CD4-positive, alpha-beta T cell (primary cell): Measurements from ENCODE around the gene DTNB. TPM values are rescaled to one million over a fixed set of nuclear protein-coding genes. Genes with fewer than 3 reads are reported as not detected.

Experiments used
- ATAC-seq: fragments of 200-7000 bp; cut with Tn5 transposase; one replicate; pipeline ENCODE4 v1.10.0; 2022; ENCODE audit warnings: mild to moderate bottlenecking; ENCODE audit not compliant: poor library complexity
- CTCF ChIA-PET: fragments of 350-600 bp; sonication (Branson Sonifier 250); formaldehyde crosslinking; loops from one replicate; lab custom pipeline; 2021; ENCODE audit warnings: antibody characterized with exemption, inconsistent platforms; lab: Charles Lee
- POLR2A ChIA-PET: fragments of 350-600 bp; sonication (Branson Sonifier 250); formaldehyde crosslinking; loops from one replicate; lab custom pipeline; 2021; ENCODE audit warnings: antibody characterized with exemption, inconsistent platforms; lab: Charles Lee
- DNase-seq, 14 experiments: peaks; one replicate each; pipeline ENCODE4 v3.0.0-alpha.2; 2013 to 2020; ENCODE audit warnings: mixed read lengths in 2 of 14
- H3K27ac ChIP-seq, 2 donors: one replicate each; pipeline versions ENCODE4 v1.5.1 to v1.7.0; 2013; ENCODE audit warnings: low read length in 2 of 2, low read depth in 1 of 2, mild to moderate bottlenecking in 1 of 2
- H3K27me3 ChIP-seq, 2 experiments: 1 replicate in 1 of 2; 2 replicates in 1 of 2; pipeline versions ENCODE4 v1.6.1 to v1.7.0; 2013; ENCODE audit warnings: low read length in 2 of 2, control low read depth in 1 of 2, mild to moderate bottlenecking in 1 of 2, moderate library complexity in 1 of 2; ENCODE audit not compliant: insufficient read depth in 2 of 2, control insufficient read depth in 1 of 2
- H3K36me3 ChIP-seq: one replicate; pipeline ENCODE4 v1.6.1; 2013; ENCODE audit warnings: low read length, control low read depth; ENCODE audit not compliant: insufficient read depth
- H3K4me1 ChIP-seq: one replicate; pipeline ENCODE4 v1.6.1; 2013; ENCODE audit warnings: low read length, control low read depth; ENCODE audit not compliant: insufficient read depth
- H3K4me3 ChIP-seq: one replicate; pipeline ENCODE4 v1.5.1; 2013; ENCODE audit warnings: mild to moderate bottlenecking, low read length, moderate library complexity
- H3K9me3 ChIP-seq, 2 experiments: 1 replicate in 1 of 2; 2 replicates in 1 of 2; pipeline versions ENCODE4 v1.6.1 to v1.7.0; 2013; ENCODE audit warnings: low read length in 2 of 2, mild to moderate bottlenecking in 2 of 2, control low read depth in 1 of 2, moderate library complexity in 1 of 2; ENCODE audit not compliant: control insufficient read depth in 1 of 2, insufficient read depth in 1 of 2
- H3K27ac Mint-ChIP-seq: one replicate; pipeline ENCODE4 v1.8.0; 2020; ENCODE audit warnings: mixed read lengths
- H3K27me3 Mint-ChIP-seq: one replicate; pipeline ENCODE4 v1.8.0; 2021; ENCODE audit warnings: mixed read lengths
- H3K36me3 Mint-ChIP-seq: one replicate; pipeline ENCODE4 v1.8.0; 2021; ENCODE audit warnings: low read depth, mixed read lengths
- H3K4me1 Mint-ChIP-seq: one replicate; pipeline ENCODE4 v1.8.0; 2021; ENCODE audit warnings: low read depth, mixed read lengths
- H3K4me3 Mint-ChIP-seq: one replicate; pipeline ENCODE4 v1.8.0; 2020; ENCODE audit warnings: mild to moderate bottlenecking, mixed read lengths
- H3K9me3 Mint-ChIP-seq: one replicate; pipeline ENCODE4 v1.8.0; 2020; ENCODE audit warnings: mixed read lengths
- intact Hi-C, 2 experiments: fragments of 100-400 bp; cut with DNase I in 1 of 2; cut with micrococcal nuclease in 1 of 2; formaldehyde crosslinking; loops; one replicate each; pipeline versions ENCODE4 v1.15.1 to v1.9.0; 2023 to 2025; cut with DNase I, micrococcal nuclease
- total RNA-seq, 174 experiments: library from RNA in 2 of 174; stranded (reverse) in 2 of 174; gene quantifications; one replicate each; pipeline ENCODE4 v1.2.3 and lab custom pipeline; 2021 to 2026
- TF ChIP-seq, protein P1 (sequence below): fragments of 200-600 bp; IDR thresholded peaks from one replicate; pipeline ENCODE4 v1.8.0; 2022; ENCODE audit warnings: antibody characterized with exemption, mild to moderate bottlenecking

Gene DTNB
- total RNA-seq, 2 experiments from 2014 or later = 30.1 to 33.6 TPM

GRCh38 chr2:25588576-25588975 is 84.8 kb downstream of the DTNB start:
- Histone ChIP-seq H3K27ac (no peak overlapping the region), H3K27me3 (no peaks in the 10 kb centered on the region), H3K4me1 (peaks cover 4% of the 10 kb centered on the region), H3K9me3 (peaks cover 0 to 3% of the 10 kb centered on the region in 2 experiments), H3K4me3 (no peak overlapping the region), H3K36me3 (no peaks in the 10 kb centered on the region)
- ChIA-PET POLR2A (no interaction called here), CTCF (interaction anchor here (0.6 kb wide), 1 partner anchor 85 kb away, joined by 3 read pairs; no protein-coding TSS in a partner anchor)
- Mint-ChIP-seq H3K27me3 (no peaks in the 10 kb centered on the region), H3K4me1 (peaks cover 12% of the 10 kb centered on the region), H3K4me3 (no peak overlapping the region), H3K27ac (no peak overlapping the region), H3K36me3 (no peaks in the 10 kb centered on the region), H3K9me3 (no peaks in the 10 kb centered on the region)
- TF ChIP-seq, protein P1, sequence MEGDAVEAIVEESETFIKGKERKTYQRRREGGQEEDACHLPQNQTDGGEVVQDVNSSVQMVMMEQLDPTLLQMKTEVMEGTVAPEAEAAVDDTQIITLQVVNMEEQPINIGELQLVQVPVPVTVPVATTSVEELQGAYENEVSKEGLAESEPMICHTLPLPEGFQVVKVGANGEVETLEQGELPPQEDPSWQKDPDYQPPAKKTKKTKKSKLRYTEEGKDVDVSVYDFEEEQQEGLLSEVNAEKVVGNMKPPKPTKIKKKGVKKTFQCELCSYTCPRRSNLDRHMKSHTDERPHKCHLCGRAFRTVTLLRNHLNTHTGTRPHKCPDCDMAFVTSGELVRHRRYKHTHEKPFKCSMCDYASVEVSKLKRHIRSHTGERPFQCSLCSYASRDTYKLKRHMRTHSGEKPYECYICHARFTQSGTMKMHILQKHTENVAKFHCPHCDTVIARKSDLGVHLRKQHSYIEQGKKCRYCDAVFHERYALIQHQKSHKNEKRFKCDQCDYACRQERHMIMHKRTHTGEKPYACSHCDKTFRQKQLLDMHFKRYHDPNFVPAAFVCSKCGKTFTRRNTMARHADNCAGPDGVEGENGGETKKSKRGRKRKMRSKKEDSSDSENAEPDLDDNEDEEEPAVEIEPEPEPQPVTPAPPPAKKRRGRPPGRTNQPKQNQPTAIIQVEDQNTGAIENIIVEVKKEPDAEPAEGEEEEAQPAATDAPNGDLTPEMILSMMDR = no peak
- ATAC-seq (no peak), DNase-seq (peak in 1 of 14 experiments; percentile 20)
- intact Hi-C loops = no loop called here

DNA sequence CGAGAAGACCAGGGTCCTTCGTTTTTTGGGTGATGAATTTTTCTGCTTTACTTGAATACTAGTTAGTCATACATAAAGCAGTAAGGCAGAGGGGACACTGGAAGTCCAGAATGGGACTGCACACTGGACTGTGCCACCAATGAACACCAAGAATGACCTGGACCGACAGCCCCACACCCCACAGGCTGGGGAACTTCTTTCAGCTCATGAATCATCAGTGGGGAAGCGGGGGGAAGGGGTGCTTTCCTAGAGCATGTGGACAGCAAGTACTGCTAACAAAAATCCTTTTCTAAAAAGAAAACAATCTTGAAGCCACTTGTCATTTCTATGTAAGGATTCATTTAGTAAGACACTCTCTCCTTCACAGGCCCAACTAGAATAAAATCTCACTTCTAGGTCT is 86.0 kb downstream of the DTNB start:
- Histone ChIP-seq H3K36me3 (no peaks in the 10 kb centered on the region), H3K9me3 (peaks cover 0 to 3% of the 10 kb centered on the region in 2 experiments), H3K4me3 (no peak overlapping the region), H3K27me3 (no peaks in the 10 kb centered on the region), H3K27ac (no peak overlapping the region), H3K4me1 (peaks cover 4% of the 10 kb centered on the region)
- peaks cover 7% of the 10 kb centered on the region for H3K4me1 Mint-ChIP-seq
- DNase-seq (peak in 2 of 14 experiments; percentile 36 to 57), ATAC-seq (no peak)
- H3K9me3 Mint-ChIP-seq = no peaks in the 10 kb centered on the region
- H3K27me3 Mint-ChIP-seq = no peaks in the 10 kb centered on the region
- POLR2A ChIA-PET = no interaction called here
- TF ChIP-seq, protein P1 = no peak
- no peak overlapping the region for H3K27ac Mint-ChIP-seq
- H3K36me3 Mint-ChIP-seq = no peaks in the 10 kb centered on the region
- no peak overlapping the region for H3K4me3 Mint-ChIP-seq
- CTCF ChIA-PET = no interaction called here
- intact Hi-C loops = no loop called here

- H3K9me3 ChIP-seq = peaks cover 0 to 3% of the 10 kb centered on the region in 2 experiments
- intact Hi-C loops = no loop called here
- ChIA-PET CTCF (no interaction called here), POLR2A (no interaction called here)
- no peak overlapping the region for H3K4me3 Mint-ChIP-seq
- H3K27ac ChIP-seq = no peak overlapping the region
- H3K27ac Mint-ChIP-seq = no peak overlapping the region
- H3K9me3 Mint-ChIP-seq = no peaks in the 10 kb centered on the region
- TF ChIP-seq, protein P1 = no peak
- H3K4me1 Mint-ChIP-seq = peaks cover under 1% of the 10 kb centered on the region
- DNase-seq (no peak), ATAC-seq (no peak)
- H3K27me3 ChIP-seq = no peaks in the 10 kb centered on the region
- no peak overlapping the region for H3K4me3 ChIP-seq
- H3K4me1 ChIP-seq = peaks cover 2% of the 10 kb centered on the region
- no peaks in the 10 kb centered on the region for H3K36me3 Mint-ChIP-seq
- no peaks in the 10 kb centered on the region for H3K36me3 ChIP-seq
- H3K27me3 Mint-ChIP-seq = no peaks in the 10 kb centered on the region
Measured at GRCh38 chr2:25586726-25587144, 86.6 kb downstream of the DTNB start.
